Measurements from ENCODE around the gene SLC24A3. TPM values are rescaled to one million over a fixed set of nuclear protein-coding genes. Genes with fewer than 3 reads are reported as not detected.

SLC24A3 gene
- total and polyA plus RNA-seq, 2 of the 13 experiments (the other 11 are each of a cell fraction or from before 2014, with no cell fraction given): not detected

GRCh38 chr20:19652591-19653026, 440.2 kb downstream of the SLC24A3 start (continued):
- no peak for TF ChIP-seq FOXP4 (CRISPR knock-in tag; IDR thresholded peaks at IDR 0.05)
- TF ChIP-seq TMF1 (CRISPR knock-in tag; IDR thresholded peaks at IDR 0.05; ENCODE audit: low read depth): no peak
- TF ChIP-seq ZNF691 (CRISPR knock-in tag; IDR thresholded peaks at IDR 0.05; ENCODE audit: borderline replicate concordance, low read depth): 0 out of 2 replicates have a peak, but pooled peaks have one; percentile 26
- TF ChIP-seq RBAK (CRISPR knock-in tag; IDR thresholded peaks at IDR 0.05): no peak
- TF ChIP-seq ZNF609 (CRISPR knock-in tag; IDR thresholded peaks at IDR 0.05; ENCODE audit: borderline replicate concordance): no peak
- TF ChIP-seq ZBTB10 (CRISPR knock-in tag; IDR thresholded peaks at IDR 0.05; ENCODE audit: borderline replicate concordance): no peak
- TF ChIP-seq AHDC1 (CRISPR knock-in tag; IDR thresholded peaks at IDR 0.05; ENCODE audit: borderline replicate concordance): peak; percentile 79; the same call in 1 of the 2 replicates
- no peak for TF ChIP-seq RAD21 (CRISPR knock-in tag; IDR thresholded peaks at IDR 0.05)
- TF ChIP-seq ZNF446 (CRISPR knock-in tag; IDR thresholded peaks at IDR 0.05): no peak
- no peak for TF ChIP-seq ZNF816 (CRISPR knock-in tag; IDR thresholded peaks at IDR 0.05; ENCODE audit: borderline replicate concordance)
- TF ChIP-seq ADNP (CRISPR knock-in tag; IDR thresholded peaks at IDR 0.05): no peak
- TF ChIP-seq GATAD2A (CRISPR knock-in tag; IDR thresholded peaks at IDR 0.05): no peak
- 0 out of 2 replicates have a peak, but pooled peaks have one; percentile 25 for TF ChIP-seq MED1 (CRISPR knock-in tag; IDR thresholded peaks at IDR 0.05)
